SJSA1 (cell line): ENCODE measurements around the gene ABL2. TPM values are rescaled to one million over a fixed set of nuclear protein-coding genes. Genes with fewer than 3 reads are reported as not detected.

Source experiments
- DNase-seq, 2 experiments: peaks; one replicate each; pipeline ENCODE4 v3.0.0-alpha.2; 2015 to 2020; ENCODE audit warnings: low spot score in 2 of 2, low read depth in 1 of 2
- H3K27ac ChIP-seq: fragments of 250-450 bp; sonication (Bioruptor Pico); 2 replicates; pipeline ENCODE4 v1.5.1; 2020; ENCODE audit warnings: mild to moderate bottlenecking, moderate library complexity
- H3K27me3 ChIP-seq: fragments of 250-450 bp; sonication (Bioruptor Pico); replicated peaks from 2 replicates; pipeline ENCODE4 v1.5.1; 2020; ENCODE audit warnings: mild to moderate bottlenecking, moderate library complexity
- H3K36me3 ChIP-seq: fragments of 250-450 bp; sonication (Bioruptor Pico); 2 replicates; pipeline ENCODE4 v1.5.1; 2020; ENCODE audit warnings: mild to moderate bottlenecking
- H3K4me1 ChIP-seq: fragments of 250-450 bp; sonication (Bioruptor Pico); replicated peaks from 2 replicates; pipeline ENCODE4 v1.6.1; 2021; ENCODE audit warnings: mild to moderate bottlenecking
- H3K4me3 ChIP-seq: fragments of 250-450 bp; sonication (Bioruptor Pico); 2 replicates; pipeline ENCODE4 v1.5.1; 2020; ENCODE audit warnings: mild to moderate bottlenecking
- H3K9me3 ChIP-seq: fragments of 250-450 bp; sonication (Bioruptor Pico); replicated peaks from 2 replicates; pipeline ENCODE4 v1.5.1; 2020; ENCODE audit warnings: mild to moderate bottlenecking
- total RNA-seq: library from RNA; depleted of rRNA; stranded (reverse); fragments of >200 nt; shearing (Covaris generic); gene quantifications from 2 replicates; pipeline ENCODE4 v1.2.3, GENCODE V29; 2014

The ABL2 gene
- total RNA-seq, 1 experiment from 2014 or later: 39.9 TPM

DNA sequence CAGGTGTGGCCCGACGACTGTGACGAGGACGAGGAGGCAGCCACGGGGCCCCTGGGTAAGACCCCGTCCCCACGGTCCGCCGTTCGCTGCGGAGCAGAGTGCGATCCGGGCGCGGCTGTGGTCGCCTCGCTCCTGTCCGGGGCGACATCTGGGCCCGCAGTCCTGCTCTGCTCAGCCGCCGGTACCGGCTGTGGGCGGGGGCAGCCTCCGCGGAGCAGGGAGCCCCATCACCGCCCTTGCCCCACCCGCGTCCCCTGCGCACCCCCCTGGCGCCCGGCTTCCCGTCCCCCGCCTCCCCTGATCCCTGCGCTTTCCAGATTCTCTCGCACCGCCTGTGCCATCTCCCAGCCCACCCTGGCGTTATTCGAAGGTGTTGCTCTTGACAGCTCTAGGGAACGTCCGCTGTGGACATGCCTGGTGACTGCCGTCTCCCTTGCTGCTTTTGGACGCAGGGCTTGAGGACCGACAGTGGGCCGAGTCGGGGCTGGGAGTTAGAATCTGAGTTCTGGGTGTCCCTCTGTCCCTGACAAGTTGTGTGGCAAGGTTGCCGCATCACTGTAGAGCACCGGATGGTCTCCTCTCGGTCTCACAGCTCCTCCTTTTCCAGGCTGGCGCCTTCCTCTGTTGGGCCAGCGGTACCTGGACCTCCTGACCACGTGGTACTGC lies 147.0 kb downstream of the ABL2 start:
- H3K27ac ChIP-seq: peak overlapping the region; percentile 44
- peaks cover 15% of the 10 kb centered on the region for H3K4me1 ChIP-seq
- peaks cover 18% of the 10 kb centered on the region for H3K36me3 ChIP-seq
- DNase-seq: peak; percentile 47 to 59
- no peaks in the 10 kb centered on the region for H3K9me3 ChIP-seq
- peak overlapping the region; percentile 77 for H3K4me3 ChIP-seq
- H3K27me3 ChIP-seq: no peaks in the 10 kb centered on the region

DNA sequence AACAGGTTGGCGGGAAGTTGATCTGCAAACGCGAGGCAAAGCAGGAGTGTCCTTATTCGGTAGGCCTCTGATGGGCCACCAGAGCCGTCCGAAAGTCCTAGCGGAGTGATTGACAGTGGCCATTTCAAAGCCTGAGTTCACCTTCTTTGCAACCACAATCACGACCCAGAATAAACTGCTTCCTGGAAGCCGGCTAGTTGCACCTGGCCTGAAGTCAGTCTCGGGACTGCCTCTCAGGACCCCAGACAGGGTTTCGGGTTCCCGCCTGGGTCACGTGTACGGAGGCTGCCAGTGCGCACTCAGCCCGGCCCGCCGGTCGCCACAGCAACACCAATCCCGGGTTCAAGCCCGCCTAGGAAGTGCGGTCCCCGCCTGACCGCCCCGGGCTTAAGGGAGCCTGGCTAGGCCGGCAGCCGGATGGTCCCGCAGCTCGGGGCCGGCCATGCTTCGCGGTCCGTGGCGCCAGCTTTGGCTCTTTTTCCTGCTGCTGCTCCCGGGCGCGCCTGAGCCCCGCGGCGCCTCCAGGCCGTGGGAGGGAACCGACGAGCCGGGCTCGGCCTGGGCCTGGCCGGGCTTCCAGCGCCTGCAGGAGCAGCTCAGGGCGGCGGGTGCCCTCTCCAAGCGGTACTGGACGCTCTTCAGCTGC lies 147.7 kb downstream of the ABL2 start, which contains the start of gene TOR3A:
TSS of gene TOR3A (plus strand) at position 384 of the 646 bp plus-strand sequence. CDS start at position 443, 59 bp downstream.
- H3K27ac ChIP-seq: peak within 1 kb of the TSS; percentile 44
- H3K36me3 ChIP-seq: peaks cover 18% of the 10 kb centered on the region
- no peaks in the 10 kb centered on the region for H3K27me3 ChIP-seq
- peak within 1 kb of the TSS; percentile 77 for H3K4me3 ChIP-seq
- peak; percentile 79 to 83 for DNase-seq
- H3K9me3 ChIP-seq: no peaks in the 10 kb centered on the region
- H3K4me1 ChIP-seq: peaks cover 15% of the 10 kb centered on the region

DNA sequence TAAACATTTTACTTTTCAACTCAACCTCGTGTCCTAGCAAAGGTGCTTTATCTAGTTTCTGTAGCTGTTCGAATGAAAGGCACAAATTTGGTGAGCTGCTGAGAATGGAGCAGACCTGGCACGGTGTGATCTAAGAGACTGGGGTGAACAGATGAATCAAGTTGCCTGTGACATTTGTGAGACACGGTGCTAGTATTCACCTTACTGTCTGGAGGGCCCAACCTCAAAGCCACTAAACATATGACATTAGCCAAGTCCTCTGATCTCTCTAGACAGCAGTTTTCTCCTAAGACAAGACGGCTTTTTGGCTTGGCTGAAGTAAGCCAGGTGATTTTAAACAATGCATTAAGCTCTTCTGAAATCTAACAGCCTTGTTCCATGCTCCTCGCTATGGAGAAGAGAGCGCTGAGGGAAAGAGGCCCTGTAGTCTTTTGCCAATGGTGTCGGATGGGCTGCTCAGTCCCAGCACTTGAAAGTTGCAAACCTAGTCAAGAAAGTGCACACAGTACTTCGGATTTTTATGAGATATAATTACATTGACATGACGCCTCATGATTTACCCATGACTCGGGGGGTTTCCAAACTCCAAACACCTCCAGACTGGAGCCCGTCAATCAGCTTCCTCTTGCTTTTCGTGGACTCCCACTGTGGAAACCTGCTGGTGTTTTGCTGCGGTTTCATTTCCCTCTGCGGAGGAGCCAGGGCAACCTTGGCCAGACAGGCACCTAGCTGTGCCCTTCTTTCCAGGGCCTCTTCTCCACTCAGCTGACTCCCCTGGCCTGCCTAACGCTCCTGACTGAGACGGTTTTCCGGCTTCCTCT lies 148.4 kb downstream of the ABL2 start:
- H3K36me3 ChIP-seq: peaks cover 17% of the 10 kb centered on the region
- no peaks in the 10 kb centered on the region for H3K9me3 ChIP-seq
- H3K4me3 ChIP-seq: peak overlapping the region; percentile 77
- no peak for DNase-seq
- H3K4me1 ChIP-seq: peaks cover 15% of the 10 kb centered on the region
- H3K27ac ChIP-seq: 0 out of 2 replicates have a peak overlapping the region, but pooled peaks have one; percentile 44
- H3K27me3 ChIP-seq: no peaks in the 10 kb centered on the region

DNA sequence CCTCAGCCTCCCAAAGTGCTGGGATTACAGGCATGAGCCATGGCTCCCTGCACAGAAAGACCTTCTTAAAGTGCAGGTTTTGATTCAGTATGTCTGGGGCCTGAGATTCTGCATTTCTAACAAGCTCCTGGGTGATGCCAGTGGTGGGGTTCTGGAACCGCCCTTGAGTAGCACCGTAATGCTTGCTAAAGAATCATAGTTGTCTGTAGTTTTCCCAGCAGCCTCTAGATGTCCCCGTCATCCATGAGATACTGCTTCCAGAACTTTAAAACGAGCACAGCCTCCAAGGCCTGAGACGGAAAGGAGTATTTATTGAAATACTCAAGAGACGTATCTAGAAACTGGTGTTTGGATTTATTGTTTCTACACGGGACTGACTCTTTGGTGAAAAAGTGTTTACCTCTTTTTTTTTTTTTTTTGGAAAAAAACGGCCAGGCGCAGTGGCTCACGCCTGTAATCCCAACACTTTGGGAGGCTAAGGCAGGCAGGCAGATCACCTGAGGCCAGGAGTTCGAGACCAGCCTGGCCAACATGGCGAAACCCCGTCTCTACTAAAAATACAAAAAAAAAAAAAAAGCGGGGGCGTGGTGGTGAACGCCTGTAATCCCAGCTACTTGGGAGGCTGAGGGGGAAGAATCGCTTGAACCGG lies 150.2 kb downstream of the ABL2 start:
- peaks cover 15% of the 10 kb centered on the region for H3K4me1 ChIP-seq
- H3K27ac ChIP-seq: no peak overlapping the region
- DNase-seq: peak; percentile 50 to 61
- no peak overlapping the region for H3K4me3 ChIP-seq
- no peaks in the 10 kb centered on the region for H3K9me3 ChIP-seq
- H3K27me3 ChIP-seq: no peaks in the 10 kb centered on the region
- H3K36me3 ChIP-seq: peaks cover 11% of the 10 kb centered on the region

DNA sequence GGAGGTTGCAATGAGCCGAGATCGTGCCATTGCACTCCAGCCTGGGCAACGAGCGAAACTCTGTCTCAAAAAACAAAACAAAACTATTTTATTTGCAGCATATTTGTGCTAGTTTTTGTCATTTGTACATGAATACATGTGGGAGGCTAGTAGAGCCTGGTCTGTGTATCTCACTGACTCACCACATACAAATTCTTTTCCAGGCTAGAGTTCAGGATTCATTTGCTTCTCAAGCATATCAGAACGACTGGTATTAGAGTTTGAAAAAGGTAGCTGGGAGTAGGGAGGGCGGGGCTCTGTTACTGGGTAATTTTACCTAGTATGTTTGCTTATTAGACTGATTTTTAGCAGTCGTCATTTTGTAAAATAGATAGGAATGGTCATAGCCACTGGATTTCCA lies 152.1 kb downstream of the ABL2 start:
- Histone ChIP-seq H3K9me3 (no peaks in the 10 kb centered on the region), H3K36me3 (peaks cover 17% of the 10 kb centered on the region), H3K27me3 (no peaks in the 10 kb centered on the region), H3K4me3 (no peak overlapping the region), H3K4me1 (peaks cover 8% of the 10 kb centered on the region), H3K27ac (no peak overlapping the region)
- DNase-seq: no peak

DNA sequence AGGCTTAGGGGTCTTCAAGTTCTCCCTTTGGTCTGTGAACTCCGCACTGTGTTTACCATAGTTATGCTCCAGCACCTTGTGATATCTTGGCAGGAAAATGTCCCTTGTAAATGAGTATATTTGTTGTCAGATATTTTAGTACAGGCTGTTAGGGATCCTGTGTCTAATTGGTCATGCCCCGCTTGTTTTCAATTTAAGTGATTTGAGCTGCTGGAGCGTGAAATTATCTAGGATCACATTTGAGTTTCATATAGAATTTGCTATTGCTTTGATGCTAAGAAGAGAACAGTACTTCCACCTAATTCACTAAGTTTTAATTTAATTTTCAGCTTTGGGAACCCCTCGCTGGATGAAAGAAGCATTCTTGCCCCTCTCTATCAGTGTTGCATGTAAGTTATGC lies 163.0 kb downstream of the ABL2 start:
- Histone ChIP-seq H3K4me3 (no peak overlapping the region), H3K9me3 (no peaks in the 10 kb centered on the region), H3K27me3 (no peaks in the 10 kb centered on the region), H3K4me1 (peaks cover 3% of the 10 kb centered on the region; the same call in 1 of the 2 replicates), H3K36me3 (peaks cover 49% of the 10 kb centered on the region), H3K27ac (no peak overlapping the region)
- no peak for DNase-seq

DNA sequence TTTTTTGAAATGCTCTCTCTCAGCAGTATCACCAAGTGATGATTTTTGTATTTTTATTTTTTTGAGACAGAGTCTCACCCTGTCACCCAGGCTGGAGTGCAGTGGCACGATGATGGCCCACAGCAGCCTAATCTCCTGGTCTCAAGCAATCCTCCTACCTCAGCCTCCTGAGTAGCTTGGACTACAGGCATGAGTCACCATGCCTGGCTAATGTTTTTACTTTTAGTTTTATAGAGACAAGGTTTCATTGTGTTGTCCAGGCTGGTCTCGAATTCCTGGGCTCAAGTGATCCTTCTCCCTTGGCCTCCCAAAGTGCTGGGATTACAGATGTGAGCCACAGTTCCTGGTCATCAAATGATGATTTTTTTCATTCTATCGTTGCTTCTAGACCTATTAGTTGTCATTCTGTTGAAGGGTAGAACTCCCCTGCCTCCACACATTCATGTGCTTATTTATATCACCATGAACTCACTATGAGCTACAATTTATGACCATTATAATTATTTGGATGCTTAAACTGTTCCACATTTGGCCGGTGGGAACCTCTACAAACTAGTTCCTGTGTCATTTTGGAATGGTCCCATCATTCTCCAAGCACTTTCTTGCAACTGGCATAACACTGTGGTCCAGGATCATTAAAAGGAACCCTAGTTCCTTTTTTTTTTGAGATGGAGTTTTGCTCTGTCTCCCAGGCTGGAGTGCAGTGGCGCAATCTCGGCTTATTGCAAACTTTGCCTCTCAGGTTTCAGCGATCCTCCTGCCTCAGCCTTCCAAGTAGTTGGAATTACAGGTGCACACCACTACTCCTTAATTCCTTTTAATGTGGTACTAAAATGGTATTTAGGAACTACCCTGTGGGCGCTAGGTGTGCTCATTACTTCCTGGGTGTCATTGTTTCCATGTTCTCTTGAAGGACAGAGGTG lies 167.9 kb downstream of the ABL2 start:
- Histone ChIP-seq H3K36me3 (peaks cover 40% of the 10 kb centered on the region), H3K27ac (no peak overlapping the region; the same call in 1 of the 2 replicates), H3K9me3 (no peaks in the 10 kb centered on the region), H3K4me1 (peaks cover 39% of the 10 kb centered on the region), H3K27me3 (no peaks in the 10 kb centered on the region), H3K4me3 (no peak overlapping the region)
- DNase-seq: no peak

DNA sequence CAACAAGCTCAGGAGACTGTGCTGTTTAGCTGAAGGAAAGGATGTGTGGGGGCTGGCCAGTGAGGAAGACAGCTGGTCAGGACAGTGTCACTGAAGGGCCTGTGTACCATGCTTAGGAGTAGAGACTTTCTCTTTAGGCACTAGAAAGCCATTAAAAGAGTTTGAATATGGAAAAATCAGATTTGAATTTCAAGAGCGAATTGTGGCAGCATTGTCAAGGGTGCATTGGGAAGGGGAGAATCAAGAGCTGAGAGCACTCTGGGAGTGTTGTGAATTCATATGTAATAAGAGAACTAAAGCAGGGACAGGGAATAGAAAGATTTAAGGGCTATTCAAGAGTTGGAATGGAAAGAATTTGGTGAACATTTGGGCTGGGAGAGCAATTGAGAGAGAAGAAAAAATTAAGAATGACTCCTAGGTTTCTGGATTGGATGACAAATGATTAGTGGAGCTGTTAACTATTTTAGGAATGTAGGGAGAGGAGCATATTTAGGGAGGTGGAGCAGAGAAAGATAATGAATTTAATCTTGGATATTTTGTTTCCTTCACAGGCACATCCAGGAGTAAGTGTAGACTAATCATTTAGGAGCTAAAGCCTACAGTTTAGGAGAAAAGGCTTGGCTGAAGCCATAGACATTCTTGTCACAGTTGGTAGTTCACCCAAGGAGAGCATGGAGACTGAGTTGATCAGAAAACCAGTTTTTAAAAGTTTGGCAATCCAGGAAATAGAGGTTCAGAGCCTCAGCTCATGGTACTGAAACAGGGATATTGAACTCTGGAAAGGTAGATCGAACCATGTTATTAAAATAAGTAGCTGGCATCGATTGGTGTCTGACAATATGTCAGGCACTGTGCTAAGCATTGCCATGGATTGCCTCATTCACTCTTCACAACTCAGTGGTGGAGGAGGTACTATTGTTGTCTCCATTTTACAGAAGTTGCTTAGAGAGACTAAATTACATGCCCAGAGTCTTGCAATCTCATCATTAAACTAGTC lies 170.7 kb downstream of the ABL2 start:
- Histone ChIP-seq H3K4me3 (no peak overlapping the region), H3K27ac (peak overlapping the region; percentile 64)

DNA sequence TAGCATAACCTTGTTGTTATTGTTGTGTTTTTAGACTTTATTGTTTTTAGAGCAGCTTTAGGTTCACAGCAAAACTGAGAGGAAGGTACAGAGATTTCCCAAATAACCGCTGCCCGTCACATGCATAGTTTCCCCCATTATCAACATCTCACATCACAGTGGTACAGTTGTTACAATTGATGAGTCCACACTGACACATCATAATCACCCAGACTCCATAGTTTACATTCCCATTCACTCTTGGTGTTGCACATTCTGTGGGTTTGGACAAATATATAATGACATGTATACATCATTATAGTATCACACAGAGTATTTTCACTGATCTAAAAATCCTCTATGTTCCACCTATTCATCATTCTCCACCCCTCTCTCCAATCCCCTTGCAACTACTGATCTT lies 173.5 kb downstream of the ABL2 start:
- Histone ChIP-seq H3K27me3 (no peaks in the 10 kb centered on the region), H3K4me1 (peaks cover 57% of the 10 kb centered on the region), H3K9me3 (no peaks in the 10 kb centered on the region), H3K4me3 (no peak overlapping the region), H3K27ac (peak overlapping the region; percentile 6; the same call in 1 of the 2 replicates), H3K36me3 (peaks cover 10% of the 10 kb centered on the region)
- peak in 1 of 2 experiments; percentile 47 for DNase-seq

More for the DNA sequence above, 170.7 kb downstream of the ABL2 start:
- H3K27me3 ChIP-seq: no peaks in the 10 kb centered on the region
- DNase-seq: peak in 1 of 2 experiments; percentile 68
- H3K4me1 ChIP-seq: peaks cover 54% of the 10 kb centered on the region
- H3K9me3 ChIP-seq: no peaks in the 10 kb centered on the region
- peaks cover 22% of the 10 kb centered on the region for H3K36me3 ChIP-seq

DNA sequence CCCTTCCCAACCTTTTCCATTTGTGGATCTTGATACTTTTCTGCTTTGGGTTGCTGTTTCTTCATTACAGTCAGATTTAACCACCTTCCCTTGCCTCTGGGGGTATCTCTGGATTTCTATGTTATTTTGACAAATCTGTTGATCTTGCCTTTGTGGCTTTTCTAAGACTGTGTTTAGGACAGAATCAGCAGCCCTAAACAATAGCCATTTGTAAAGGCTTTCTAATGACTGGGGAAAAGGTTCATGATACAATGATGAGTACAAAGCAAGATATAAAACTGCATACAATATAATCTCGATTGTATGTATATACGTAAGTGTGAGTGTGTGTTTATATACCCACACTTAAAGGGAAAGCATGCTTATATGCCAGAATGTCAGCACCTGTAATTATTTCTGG lies 176.0 kb downstream of the ABL2 start:
- H3K27me3 ChIP-seq: no peaks in the 10 kb centered on the region
- no peak overlapping the region for H3K27ac ChIP-seq
- no peak for DNase-seq
- no peaks in the 10 kb centered on the region for H3K9me3 ChIP-seq
- H3K4me1 ChIP-seq: peaks cover 41% of the 10 kb centered on the region
- H3K36me3 ChIP-seq: peaks cover 22% of the 10 kb centered on the region
- H3K4me3 ChIP-seq: no peak overlapping the region

DNA sequence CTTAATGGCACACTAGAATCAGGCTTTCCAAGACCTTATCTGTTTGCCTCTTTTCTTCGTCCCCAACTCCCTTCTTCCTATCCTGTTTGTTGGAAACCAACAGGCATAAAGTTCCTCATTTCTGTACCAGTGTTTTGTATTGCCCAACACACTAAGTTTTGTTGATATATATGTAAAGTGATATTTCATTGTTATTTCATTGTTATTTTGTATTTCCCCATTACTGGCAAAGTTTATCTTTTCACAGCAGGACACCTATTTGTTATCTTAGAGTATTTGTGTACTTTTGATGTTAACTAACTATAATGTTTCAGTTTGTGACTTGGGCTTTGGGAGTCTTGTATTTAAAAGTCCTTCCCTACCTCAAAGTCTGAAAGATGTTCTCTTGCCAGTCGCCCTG lies 176.7 kb downstream of the ABL2 start:
- Histone ChIP-seq H3K4me3 (no peak overlapping the region), H3K36me3 (peaks cover 22% of the 10 kb centered on the region), H3K4me1 (peaks cover 34% of the 10 kb centered on the region), H3K27ac (no peak overlapping the region), H3K9me3 (no peaks in the 10 kb centered on the region), H3K27me3 (no peaks in the 10 kb centered on the region)
- no peak for DNase-seq
